Hematopoietic multipotent progenitor cell (in vitro differentiated cells): ENCODE measurements around the gene GPR183. TPM values are rescaled to one million over a fixed set of nuclear protein-coding genes. Genes with fewer than 3 reads are reported as not detected.
A peak's percentile ranks its signal among the peaks of the same experiment; 100 is the strongest.

Experiments
- DNase-seq, 3 donors: peaks; one replicate each; pipeline ENCODE4 v3.0.0-alpha.2; 2011 to 2015; ENCODE audit warnings: low read depth in 2 of 3, low spot score in 2 of 3
- total RNA-seq: library from RNA; depleted of rRNA; stranded (reverse); fragments of >200 nt; gene quantifications from one replicate; pipeline ENCODE4 v1.2.3, GENCODE V29; 2012

The GPR183 gene
- total RNA-seq, 1 donor, result 9.4 TPM

GRCh38 chr13:99313941-99314340 lies 6.7 kb upstream of the GPR183 start:
- no peak for DNase-seq

DNA sequence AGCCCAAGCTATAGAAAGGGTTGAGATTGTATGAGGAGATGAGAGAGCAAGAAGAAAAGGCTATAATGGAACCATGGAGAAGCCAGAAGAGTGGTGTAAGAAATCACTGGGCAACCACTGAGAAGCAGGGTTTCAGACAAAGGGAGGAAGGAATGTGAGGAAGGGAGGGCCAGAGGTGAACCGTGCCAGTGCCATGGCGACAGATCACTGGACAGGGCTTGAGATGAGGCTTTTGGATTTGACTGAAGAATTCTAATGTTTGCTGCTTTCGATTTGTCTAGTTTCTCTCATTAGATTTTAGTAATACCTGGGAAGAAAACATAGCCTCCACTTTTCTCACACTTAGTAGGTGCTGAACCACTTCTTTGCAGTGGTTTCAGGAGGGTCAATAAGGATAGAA lies 6.3 kb upstream of the GPR183 start:
- no peak for DNase-seq

- peak in 2 of 3 donors; percentile 72 to 76 for DNase-seq
These were observed 5.3 kb upstream of the GPR183 start for GRCh38 chr13:99312493-99312883.

DNA sequence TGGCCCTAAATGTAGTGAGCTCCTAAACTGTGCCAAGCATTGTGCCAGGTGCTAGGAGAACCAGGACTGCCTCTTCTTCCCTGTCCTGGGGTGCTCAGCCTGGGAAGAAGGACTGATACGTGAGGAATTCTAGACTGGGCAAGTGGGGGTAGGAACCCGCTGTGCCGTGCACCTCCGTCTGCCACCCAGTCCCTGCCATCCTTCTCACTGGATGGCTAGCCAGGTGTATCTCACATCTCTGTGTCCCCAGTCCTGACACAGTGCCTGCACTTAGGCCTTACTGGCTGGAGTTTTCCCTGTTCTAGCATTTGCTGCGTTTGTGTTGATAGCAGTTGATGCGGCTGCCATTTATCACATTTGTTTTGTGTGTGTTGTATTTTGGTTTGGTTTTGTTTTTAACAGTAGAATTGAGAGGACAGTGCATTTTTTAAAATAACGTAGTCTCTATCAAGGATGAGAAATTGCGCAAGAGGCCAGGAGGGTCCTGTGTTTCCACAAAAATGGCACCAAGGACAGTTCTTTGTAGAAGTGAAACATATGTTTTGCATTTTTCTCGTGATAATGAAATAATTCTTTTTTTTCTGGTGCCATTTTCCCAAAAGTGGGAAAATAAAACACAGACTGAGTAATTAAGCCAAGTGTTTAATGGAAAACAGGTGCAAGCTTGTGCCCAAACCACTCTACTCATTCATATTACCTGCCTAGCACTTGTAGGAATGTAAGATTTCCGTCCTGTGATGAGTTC lies 4.7 kb upstream of the GPR183 start:
- DNase-seq, result no peak

DNA sequence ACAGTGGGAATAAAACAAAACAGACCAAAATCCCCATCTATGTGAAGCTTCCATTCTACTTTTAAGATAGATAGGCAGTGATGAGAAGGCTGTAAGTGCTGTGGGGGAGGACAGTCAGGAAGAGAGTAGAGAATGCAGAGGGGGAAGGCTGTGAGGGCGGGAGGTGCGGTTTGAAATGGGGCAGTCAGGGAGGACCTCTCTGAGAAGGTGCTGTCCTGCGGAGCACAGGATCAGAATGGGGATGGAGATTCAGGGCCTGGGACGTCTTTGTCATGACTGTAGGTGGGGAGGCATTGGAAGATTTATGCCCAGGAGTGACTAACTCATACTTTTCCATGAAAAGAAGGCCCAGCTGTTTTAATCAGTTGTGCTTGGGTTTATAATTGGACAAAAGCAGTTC lies 3.9 kb upstream of the GPR183 start:
- DNase-seq, result no peak

DNA sequence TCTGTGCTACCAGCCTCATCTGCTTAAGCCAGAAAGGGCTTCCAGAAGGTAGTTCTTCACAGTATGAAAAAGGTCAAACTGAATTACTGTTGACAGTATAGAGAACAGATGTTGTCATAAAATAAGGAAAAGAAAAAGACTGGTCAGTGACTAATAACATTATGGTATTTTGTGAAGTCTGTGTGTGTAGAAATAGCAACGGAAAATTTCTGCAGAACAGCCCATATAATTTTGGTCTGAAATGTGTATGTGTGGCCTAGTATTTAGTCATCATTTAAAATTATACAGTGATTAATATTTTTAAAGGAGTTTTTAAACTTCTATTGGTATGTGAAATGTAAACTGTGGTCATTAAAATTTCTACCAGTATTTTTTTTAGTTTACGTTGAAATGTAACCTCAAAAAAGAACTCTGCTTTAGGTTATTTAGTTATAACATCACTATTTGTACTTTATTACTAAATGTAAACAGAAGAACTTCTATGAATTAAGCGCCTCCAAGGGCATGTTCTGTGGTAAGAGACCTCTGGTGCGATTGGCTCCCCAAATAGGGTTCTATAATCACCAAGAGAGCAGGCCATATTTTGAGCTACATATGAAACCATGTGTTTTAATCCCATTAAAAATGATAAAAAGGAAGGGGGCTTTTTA lies 3.3 kb upstream of the GPR183 start:
- no peak for DNase-seq

- DNase-seq, result no peak
These were observed 1.4 kb upstream of the GPR183 start for GRCh38 chr13:99308471-99309087.

DNA sequence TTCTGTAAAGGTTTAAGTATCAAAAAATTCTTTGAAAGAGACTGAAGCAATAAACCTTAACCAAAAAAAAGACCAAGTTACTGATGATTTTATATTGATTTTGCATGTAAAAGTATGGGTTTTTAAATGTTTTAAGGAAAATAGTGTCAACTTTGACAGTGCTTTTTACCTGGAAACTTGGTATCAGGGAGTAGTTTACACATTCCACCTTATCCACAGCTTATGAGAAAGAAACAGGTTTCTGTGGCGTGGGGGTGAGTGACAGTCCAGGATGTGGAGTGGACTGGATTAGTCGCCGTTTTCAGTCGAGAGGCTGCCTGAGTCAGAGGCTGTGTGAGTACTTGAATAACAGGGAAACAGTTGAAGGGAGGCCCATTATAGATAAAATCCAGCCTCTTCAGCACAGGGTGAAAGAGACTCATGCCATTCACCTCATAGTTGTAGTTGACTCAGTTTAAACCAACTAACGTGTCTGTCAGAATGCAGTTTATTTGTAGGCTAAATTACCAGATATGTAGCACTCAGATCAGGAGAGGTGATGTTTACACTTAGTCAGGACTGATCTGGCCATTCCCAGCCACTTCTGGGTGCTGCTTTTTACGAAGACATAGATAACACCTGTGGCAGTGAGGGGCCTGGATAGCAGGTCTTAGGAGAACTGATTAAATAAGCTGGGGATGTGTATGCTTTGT lies 595 bp upstream of the GPR183 start:
- peak in 2 of 3 donors; percentile 65 to 67 for DNase-seq

- no peak for DNase-seq
These were observed 1.6 kb downstream of the GPR183 start for GRCh38 chr13:99305566-99305965.

- DNase-seq, result no peak
These were observed 2.0 kb downstream of the GPR183 start for GRCh38 chr13:99305158-99305557.

DNA sequence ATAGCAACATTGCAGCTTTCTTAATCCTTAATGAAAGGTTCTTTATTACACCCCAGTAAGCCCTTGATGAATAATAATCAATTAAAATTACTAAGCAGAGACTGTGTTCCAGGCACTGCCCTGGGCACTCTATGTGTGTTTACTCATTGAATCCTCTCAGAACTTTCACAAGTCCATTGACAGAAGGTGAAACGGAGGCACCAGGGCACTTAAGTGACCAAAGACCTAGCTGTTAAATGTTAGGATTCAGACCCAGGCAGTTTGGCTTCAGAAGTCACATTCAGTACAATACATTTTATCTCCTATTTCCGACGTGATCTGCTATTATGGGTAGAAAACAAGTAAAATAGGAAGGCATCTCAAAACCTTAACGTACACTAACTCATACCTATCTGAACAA lies 2.7 kb downstream of the GPR183 start:
- no peak for DNase-seq

DNA sequence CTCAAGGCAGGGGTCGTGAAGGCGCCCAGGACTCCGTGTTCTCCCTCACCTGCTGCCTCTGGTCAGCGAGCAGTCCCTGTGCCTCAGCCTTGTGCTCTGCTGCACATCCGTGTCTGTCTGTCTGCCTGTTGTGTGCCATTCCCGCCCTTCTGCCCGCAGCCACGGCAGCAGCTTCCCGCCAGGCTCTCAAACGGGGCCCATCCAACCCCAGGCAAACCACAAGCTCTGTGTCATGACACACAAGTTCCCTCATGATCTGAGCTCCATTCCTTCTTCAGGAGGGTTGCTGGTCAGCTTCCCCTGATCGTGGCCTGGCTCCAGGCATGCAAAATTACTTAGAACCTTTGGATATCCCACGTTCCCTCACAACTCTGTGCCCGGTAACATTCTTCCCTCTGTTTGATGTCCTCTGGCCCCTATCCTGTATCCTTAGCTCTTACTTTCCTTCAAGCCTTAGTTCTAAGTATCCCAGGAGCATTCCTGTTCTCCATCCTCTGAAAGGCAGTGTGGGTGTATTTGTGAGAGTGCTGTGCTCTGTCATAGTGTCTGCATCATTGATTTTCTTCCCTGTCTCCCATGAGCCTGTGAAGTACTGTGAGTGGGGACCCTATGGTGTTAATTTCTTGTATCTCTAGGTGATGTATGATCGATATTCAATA lies 3.2 kb downstream of the GPR183 start:
- no peak for DNase-seq

DNA sequence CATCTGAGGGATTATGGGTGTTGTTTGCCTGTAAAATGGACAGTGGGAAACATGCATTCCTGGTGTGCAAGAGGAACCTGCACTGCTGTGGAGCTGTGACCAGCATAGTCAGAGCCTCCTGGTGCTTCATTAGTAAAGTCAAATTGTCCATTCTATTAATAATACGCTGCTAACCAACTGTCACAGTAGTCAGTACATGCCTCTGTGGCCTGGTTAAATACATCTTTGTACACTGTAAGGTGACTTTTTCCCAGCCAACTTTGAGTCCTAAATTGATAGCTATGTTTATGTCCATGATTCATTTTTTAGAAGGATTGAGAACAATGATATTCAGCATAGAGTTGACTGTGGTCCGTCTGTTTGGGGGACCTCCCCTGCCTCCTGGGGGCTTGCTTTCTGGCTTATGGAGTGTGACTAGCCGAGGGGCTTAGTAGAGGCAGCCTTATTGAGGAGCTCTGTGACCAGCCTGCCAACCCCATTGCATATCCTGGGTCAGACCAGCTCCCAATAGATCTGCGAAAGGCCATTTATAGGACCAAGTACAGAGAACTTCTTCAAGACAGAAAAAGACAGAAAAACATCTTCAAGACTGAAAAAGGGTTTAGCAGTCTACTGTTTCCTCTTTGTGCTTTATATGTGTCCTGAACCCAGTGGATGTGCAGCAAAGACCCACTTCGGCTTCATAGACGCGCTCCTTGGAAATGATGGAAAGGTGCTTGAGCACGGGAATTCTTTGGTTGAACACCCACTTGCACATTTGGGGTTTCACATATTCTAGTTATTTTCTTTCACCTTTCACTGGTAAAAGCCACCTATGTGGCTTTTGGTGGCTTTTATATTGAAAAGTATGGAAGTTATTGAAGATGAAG lies 4.3 kb downstream of the GPR183 start:
- no peak for DNase-seq

DNA sequence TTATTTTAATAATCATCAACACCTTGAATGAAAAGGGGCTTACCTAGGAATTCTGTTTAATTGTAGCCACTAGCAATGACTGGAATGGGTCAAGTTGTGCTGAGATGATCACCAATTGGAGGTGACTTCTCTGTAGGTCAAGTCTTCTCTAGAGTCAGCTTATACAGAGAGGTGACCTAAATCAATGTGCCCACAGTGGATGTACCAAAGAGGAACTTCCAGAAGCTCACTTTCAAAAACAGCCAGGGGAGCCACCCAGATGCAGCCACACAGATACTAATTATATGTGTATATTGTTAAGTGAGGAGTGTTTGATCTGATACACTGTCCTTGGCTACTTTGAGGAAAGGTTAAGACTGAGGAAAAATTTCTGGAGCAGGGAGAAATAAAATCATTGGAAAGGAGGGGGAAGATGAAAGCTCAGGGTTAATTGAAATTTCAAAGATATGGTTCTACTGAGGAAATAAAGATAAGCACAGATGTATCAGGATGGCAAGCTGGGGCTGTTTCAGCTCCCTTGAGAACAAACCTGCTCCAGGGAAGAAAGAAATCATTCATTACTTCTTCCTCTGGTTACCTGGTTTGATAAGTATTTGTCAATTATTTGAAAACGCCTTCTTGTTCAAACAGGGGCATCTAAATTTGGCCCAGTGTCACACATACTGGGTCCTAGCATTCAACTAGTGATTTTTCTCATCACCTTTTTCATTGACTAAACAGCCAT lies 5.1 kb downstream of the GPR183 start:
- no peak for DNase-seq

GRCh38 chr13:99301056-99301838 lies 6.0 kb downstream of the GPR183 start:
- DNase-seq, result no peak

GRCh38 chr13:99299920-99300341 lies 7.3 kb downstream of the GPR183 start:
- DNase-seq, result no peak

DNA sequence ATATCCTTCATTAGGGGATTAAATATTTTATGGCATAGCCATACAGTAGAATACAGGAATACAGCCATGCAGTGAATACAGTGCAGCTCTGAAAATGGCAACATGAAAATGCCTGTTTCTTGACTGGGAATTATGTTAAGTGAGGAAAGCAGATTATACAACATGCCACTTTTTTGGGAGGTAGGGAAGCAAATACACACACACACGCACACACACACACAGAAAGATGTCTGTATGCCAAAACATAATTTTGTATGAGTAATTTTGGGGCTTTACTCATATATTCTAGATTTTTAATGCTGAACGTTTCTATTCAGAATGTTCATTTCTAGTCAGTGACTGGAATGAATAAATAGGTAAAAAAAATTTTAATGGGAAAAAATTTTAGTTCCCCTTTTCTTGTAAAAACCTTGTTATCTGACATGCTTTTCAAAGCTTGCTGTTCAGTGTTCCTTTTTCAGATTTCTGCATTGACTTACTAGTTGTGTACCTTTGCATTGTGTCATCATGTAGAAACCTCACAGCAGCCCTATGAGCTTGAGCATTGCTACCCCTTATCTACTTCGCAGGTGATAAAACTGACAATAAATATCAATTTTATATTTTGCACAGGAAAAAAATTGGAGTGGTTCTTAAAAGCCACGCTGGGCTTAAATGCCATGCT lies 7.8 kb downstream of the GPR183 start:
- DNase-seq, result peak in 1 of 3 donors; percentile 24

GRCh38 chr13:99298056-99298455 lies 9.1 kb downstream of the GPR183 start:
- DNase-seq, result no peak
